ENCODE data around the gene SIPA1L3.

The SIPA1L3 gene

DNA sequence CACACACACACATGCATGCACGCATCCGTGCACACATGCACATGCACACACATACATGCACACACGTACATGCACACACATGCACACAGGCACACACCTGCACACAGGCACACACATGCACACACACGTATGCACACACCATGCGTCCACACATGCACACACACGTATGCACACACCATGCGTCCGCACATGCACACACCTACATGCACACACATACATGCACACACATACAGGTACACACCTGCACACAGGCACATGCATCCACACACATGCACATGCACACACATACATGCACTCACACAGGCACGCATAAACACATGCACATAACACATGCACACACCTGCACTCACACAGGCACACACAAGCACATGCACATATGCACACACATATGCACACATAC lies 204.9 kb downstream of the SIPA1L3 start:
- TF ChIP-seq, protein P1, sequence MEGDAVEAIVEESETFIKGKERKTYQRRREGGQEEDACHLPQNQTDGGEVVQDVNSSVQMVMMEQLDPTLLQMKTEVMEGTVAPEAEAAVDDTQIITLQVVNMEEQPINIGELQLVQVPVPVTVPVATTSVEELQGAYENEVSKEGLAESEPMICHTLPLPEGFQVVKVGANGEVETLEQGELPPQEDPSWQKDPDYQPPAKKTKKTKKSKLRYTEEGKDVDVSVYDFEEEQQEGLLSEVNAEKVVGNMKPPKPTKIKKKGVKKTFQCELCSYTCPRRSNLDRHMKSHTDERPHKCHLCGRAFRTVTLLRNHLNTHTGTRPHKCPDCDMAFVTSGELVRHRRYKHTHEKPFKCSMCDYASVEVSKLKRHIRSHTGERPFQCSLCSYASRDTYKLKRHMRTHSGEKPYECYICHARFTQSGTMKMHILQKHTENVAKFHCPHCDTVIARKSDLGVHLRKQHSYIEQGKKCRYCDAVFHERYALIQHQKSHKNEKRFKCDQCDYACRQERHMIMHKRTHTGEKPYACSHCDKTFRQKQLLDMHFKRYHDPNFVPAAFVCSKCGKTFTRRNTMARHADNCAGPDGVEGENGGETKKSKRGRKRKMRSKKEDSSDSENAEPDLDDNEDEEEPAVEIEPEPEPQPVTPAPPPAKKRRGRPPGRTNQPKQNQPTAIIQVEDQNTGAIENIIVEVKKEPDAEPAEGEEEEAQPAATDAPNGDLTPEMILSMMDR (IDR thresholded peaks at IDR 0.05; ENCODE audit: borderline replicate concordance, control extremely low read depth, extremely low read depth, insufficient read depth, missing control alignments), result no peak
- in situ Hi-C loops (cut with MboI; ENCODE audit: low sequenced_read_pairs, unreplicated experiment), result no loop called here

GRCh38 chr19:38114651-38115050 lies 207.6 kb downstream of the SIPA1L3 start:
- in situ Hi-C loops (cut with MboI; ENCODE audit: low sequenced_read_pairs, unreplicated experiment), result no loop called here
- TF ChIP-seq, protein P1 (IDR thresholded peaks at IDR 0.05; ENCODE audit: borderline replicate concordance, control extremely low read depth, extremely low read depth, insufficient read depth, missing control alignments), result no peak
- DNase-seq (ENCODE audit: low spot score), result no peak

More for the DNA sequence above, 204.9 kb downstream of the SIPA1L3 start:
- DNase-seq (ENCODE audit: low spot score), result no peak

GRCh38 chr19:38115271-38115802 lies 208.3 kb downstream of the SIPA1L3 start:
- TF ChIP-seq, protein P1 (IDR thresholded peaks at IDR 0.05; ENCODE audit: borderline replicate concordance, control extremely low read depth, extremely low read depth, insufficient read depth, missing control alignments), result no peak
- no peak for DNase-seq (ENCODE audit: low spot score)

GRCh38 chr19:38118176-38118575 lies 211.2 kb downstream of the SIPA1L3 start:
- TF ChIP-seq, protein P1 (IDR thresholded peaks at IDR 0.05; ENCODE audit: borderline replicate concordance, control extremely low read depth, extremely low read depth, insufficient read depth, missing control alignments), result no peak
- DNase-seq (ENCODE audit: low spot score), result no peak
- in situ Hi-C loops (cut with MboI; ENCODE audit: low sequenced_read_pairs, unreplicated experiment), result no loop called here

More at GRCh38 chr19:38115271-38115802, 208.3 kb downstream of the SIPA1L3 start:
- in situ Hi-C loops (cut with MboI; ENCODE audit: low sequenced_read_pairs, unreplicated experiment), result no loop called here

DNA sequence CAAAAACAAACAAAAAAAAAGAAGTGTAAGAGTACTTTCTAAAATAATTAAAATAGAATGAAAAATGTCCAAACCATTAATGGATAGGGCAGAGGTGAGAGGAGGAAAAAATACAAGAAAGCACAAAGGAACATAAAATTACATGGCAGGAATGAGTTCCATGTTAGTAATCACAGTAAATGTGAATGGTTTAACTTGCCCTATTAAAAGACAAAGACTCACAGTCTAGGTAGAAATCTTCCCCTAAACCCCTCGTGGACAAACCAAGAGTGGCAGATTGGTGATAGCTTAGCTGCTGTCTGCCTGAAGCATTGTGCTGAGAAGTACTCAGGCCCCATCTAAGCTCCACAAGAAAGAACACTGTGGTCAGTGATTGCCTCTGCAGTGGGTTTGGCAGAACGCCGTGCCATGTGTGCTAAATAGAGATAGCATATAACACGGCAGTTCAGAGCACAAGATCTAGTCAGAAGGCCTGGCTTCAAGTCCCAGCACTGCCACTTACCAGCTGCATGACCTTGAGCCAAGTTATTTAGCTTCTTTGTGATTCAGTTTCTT lies 213.5 kb downstream of the SIPA1L3 start:
- DNase-seq (ENCODE audit: low spot score), result no peak
- in situ Hi-C loops (cut with MboI; ENCODE audit: low sequenced_read_pairs, unreplicated experiment), result no loop called here
- TF ChIP-seq, protein P1 (IDR thresholded peaks at IDR 0.05; ENCODE audit: borderline replicate concordance, control extremely low read depth, extremely low read depth, insufficient read depth, missing control alignments), result no peak

GRCh38 chr19:38122402-38123093 lies 215.5 kb downstream of the SIPA1L3 start:
- in situ Hi-C loops (cut with MboI; ENCODE audit: low sequenced_read_pairs, unreplicated experiment), result no loop called here
- TF ChIP-seq, protein P1 (IDR thresholded peaks at IDR 0.05; ENCODE audit: borderline replicate concordance, control extremely low read depth, extremely low read depth, insufficient read depth, missing control alignments), result no peak
- no peak for DNase-seq (ENCODE audit: low spot score)
